CD4-positive, alpha-beta T cell treated with Interleukin-6 for 4 hours (primary cell): Measurements from ENCODE around the gene PTPRJ.

Experiments used
- DNase-seq: peaks from one replicate; pipeline ENCODE4 v3.0.0-alpha.2; 2020; ENCODE audit warnings: mixed read lengths

PTPRJ gene

GRCh38 chr11:48073031-48073861 is 92.9 kb downstream of the PTPRJ start:
- no peak for DNase-seq

GRCh38 chr11:48074425-48075181 is 94.2 kb downstream of the PTPRJ start:
- DNase-seq = no peak

GRCh38 chr11:48075637-48076036 is 95.3 kb downstream of the PTPRJ start:
- DNase-seq = no peak

GRCh38 chr11:48077251-48077650 is 96.9 kb downstream of the PTPRJ start:
- no peak for DNase-seq

GRCh38 chr11:48078689-48079088 is 98.3 kb downstream of the PTPRJ start:
- DNase-seq = no peak

GRCh38 chr11:48079596-48079995 is 99.2 kb downstream of the PTPRJ start:
- DNase-seq = no peak

- no peak for DNase-seq
Measured at GRCh38 chr11:48080301-48080861, 100.0 kb downstream of the PTPRJ start.

- peak; percentile 48 for DNase-seq
Measured at GRCh38 chr11:48081151-48082010, 101.0 kb downstream of the PTPRJ start.

GRCh38 chr11:48082771-48083170 is 102.4 kb downstream of the PTPRJ start:
- no peak for DNase-seq

- no peak for DNase-seq
Measured at GRCh38 chr11:48083421-48083820, 103.1 kb downstream of the PTPRJ start.

- DNase-seq = no peak
Measured at GRCh38 chr11:48085688-48086087, 105.3 kb downstream of the PTPRJ start.

GRCh38 chr11:48087422-48087821 is 107.1 kb downstream of the PTPRJ start:
- no peak for DNase-seq

- DNase-seq = no peak
Measured at GRCh38 chr11:48087974-48088681, 107.8 kb downstream of the PTPRJ start.

GRCh38 chr11:48088682-48089050 is 108.3 kb downstream of the PTPRJ start:
- no peak for DNase-seq

GRCh38 chr11:48090174-48090573 is 109.8 kb downstream of the PTPRJ start:
- DNase-seq = no peak

GRCh38 chr11:48091426-48092102 is 111.2 kb downstream of the PTPRJ start:
- DNase-seq = no peak

GRCh38 chr11:48093323-48093722 is 113.0 kb downstream of the PTPRJ start:
- no peak for DNase-seq

GRCh38 chr11:48093795-48094642 is 113.7 kb downstream of the PTPRJ start:
- DNase-seq = no peak

GRCh38 chr11:48094643-48095339 is 114.4 kb downstream of the PTPRJ start:
- no peak for DNase-seq
